K562 (cell line): Measurements from ENCODE around the gene CREB3L2.

ENCODE experiments used
- CBFB ChIP-seq: sonication (generic); formaldehyde crosslinking; IDR thresholded peaks from 2 replicates; pipeline ENCODE4 v1.4.0; 2020; ENCODE audit warnings: mild to moderate bottlenecking, missing genetic modification reagents
- CREB1 ChIP-seq, 2 experiments: sonication (generic) in 1 of 2; formaldehyde crosslinking in 1 of 2; IDR thresholded peaks; 2 replicates each; pipeline versions ENCODE4 v1.6.1 to v1.8.0; 2012 to 2022; ENCODE audit warnings: inconsistent platforms in 1 of 2, mild to moderate bottlenecking in 1 of 2, missing genetic modification reagents in 1 of 2, moderate library complexity in 1 of 2
- FOXM1 ChIP-seq, 2 experiments: fragments of 450-650 bp in 1 of 2; sonication (generic) in 1 of 2; formaldehyde crosslinking in 1 of 2; IDR thresholded peaks; 2 replicates each; pipeline versions ENCODE4 v1.6.1 to v1.9.0; 2017 to 2022; ENCODE audit warnings: low read depth in 2 of 2, mild to moderate bottlenecking in 2 of 2, missing genetic modification reagents in 1 of 2, moderate library complexity in 1 of 2
- POLR2AphosphoS5 ChIP-seq: IDR thresholded peaks from 2 replicates; pipeline ENCODE4 v1.6.1; 2011; ENCODE audit warnings: mild to moderate bottlenecking, low read depth, low read length, moderate library complexity; ENCODE audit not compliant: control insufficient read depth, insufficient read depth
- SP1 ChIP-seq: sonication (generic); formaldehyde crosslinking; IDR thresholded peaks from 2 replicates; pipeline ENCODE4 v1.8.1; 2022; ENCODE audit warnings: mild to moderate bottlenecking, missing genetic modification reagents
- SREBF1 ChIP-seq: fragments of 150-350 bp; IDR thresholded peaks from 2 replicates; pipeline ENCODE4 v1.6.1; 2014; ENCODE audit warnings: antibody characterized with exemption, low read depth, low read length, borderline replicate concordance
- TCF7 ChIP-seq: sonication (generic); IDR thresholded peaks from 2 replicates; pipeline ENCODE4 v1.6.1; 2016; ENCODE audit warnings: antibody characterized with exemption, borderline replicate concordance
- YY1 ChIP-seq, 3 experiments: IDR thresholded peaks; 2 replicates each; pipeline ENCODE4 v1.6.1; 2011; ENCODE audit warnings: low read length in 2 of 3, mild to moderate bottlenecking in 2 of 3, moderate library complexity in 2 of 3, borderline replicate concordance in 1 of 3, control low read depth in 1 of 3, low read depth in 1 of 3; ENCODE audit not compliant: insufficient read depth in 3 of 3, insufficient replicate concordance in 2 of 3, control insufficient read depth in 1 of 3, insufficient read length in 1 of 3; ENCODE audit errors: extremely low read depth in 1 of 3
- ZNF217 ChIP-seq: sonication (generic); formaldehyde crosslinking; IDR thresholded peaks from 2 replicates; pipeline ENCODE4 v1.8.0; 2022; ENCODE audit warnings: mild to moderate bottlenecking, missing genetic modification reagents
- ZNF717 ChIP-seq: fragments of 250-450 bp; sonication (Bioruptor Pico); IDR thresholded peaks from 2 replicates; pipeline ENCODE4 v1.5.0; 2021
- TF ChIP-seq, protein P1 (sequence below): fragments of 200-400 bp; formaldehyde crosslinking; IDR thresholded peaks from 2 replicates; pipeline ENCODE4 v1.6.1; 2017; ENCODE audit warnings: mild to moderate bottlenecking, low read depth, low read length, moderate library complexity

DNA sequence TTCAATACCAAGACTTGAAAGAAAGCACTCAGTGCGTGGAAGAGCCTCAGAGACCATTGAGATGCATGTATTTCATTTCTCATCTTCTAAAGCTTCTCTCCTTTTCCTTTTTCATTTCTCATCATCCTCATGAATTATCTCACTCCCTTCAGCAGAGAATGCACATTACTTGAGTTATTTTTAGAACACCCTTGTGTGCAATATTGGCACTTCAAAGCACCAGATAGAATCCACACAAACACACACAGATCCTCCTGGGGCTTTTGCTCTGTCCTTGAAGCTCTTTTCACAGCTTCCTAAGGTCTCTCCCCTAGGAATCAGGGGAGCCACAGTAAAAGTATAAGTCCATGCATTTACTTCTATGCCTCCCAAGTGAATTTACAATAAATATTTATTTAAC, 173.4 kb downstream of the CREB3L2 start:
- TF ChIP-seq SREBF1 (no peak), TCF7 (no peak), FOXM1 (IDR thresholded peaks at IDR 0.05; ENCODE audit: low read depth) (no peak), FOXM1 (CRISPR knock-in tag; IDR thresholded peaks at IDR 0.05; ENCODE audit: low read depth) (no peak), ZNF217 (no peak), ZNF717 (CRISPR knock-in tag) (no peak), YY1 (IDR thresholded peaks at IDR 0.05; ENCODE audit: borderline replicate concordance in 1 of 3, control insufficient read depth in 1 of 3, extremely low read depth in 1 of 3, insufficient read depth in 3 of 3, insufficient read length in 1 of 3, insufficient replicate concordance in 2 of 3, low read depth in 1 of 3, low read length in 2 of 3) (no peak), SP1 (CRISPR knock-in tag) (no peak), POLR2AphosphoS5 (no peak), CBFB (CRISPR knock-in tag) (no peak), CREB1 (IDR thresholded peaks at IDR 0.05) (no peak), CREB1 (CRISPR knock-in tag; IDR thresholded peaks at IDR 0.05) (no peak)
- TF ChIP-seq, protein P1, sequence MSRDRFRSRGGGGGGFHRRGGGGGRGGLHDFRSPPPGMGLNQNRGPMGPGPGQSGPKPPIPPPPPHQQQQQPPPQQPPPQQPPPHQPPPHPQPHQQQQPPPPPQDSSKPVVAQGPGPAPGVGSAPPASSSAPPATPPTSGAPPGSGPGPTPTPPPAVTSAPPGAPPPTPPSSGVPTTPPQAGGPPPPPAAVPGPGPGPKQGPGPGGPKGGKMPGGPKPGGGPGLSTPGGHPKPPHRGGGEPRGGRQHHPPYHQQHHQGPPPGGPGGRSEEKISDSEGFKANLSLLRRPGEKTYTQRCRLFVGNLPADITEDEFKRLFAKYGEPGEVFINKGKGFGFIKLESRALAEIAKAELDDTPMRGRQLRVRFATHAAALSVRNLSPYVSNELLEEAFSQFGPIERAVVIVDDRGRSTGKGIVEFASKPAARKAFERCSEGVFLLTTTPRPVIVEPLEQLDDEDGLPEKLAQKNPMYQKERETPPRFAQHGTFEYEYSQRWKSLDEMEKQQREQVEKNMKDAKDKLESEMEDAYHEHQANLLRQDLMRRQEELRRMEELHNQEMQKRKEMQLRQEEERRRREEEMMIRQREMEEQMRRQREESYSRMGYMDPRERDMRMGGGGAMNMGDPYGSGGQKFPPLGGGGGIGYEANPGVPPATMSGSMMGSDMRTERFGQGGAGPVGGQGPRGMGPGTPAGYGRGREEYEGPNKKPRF, result no peak
